Heart left ventricle (tissue), 13 donors: Measurements from ENCODE around the gene PFKFB4.

Experiments
- CTCF ChIP-seq, 12 donors: fragments of 200-600 bp; sonication (generic) in 4 of 12; IDR thresholded peaks; one replicate each; pipeline versions ENCODE4 v1.5.0 to v1.8.0; 2018 to 2022; ENCODE audit warnings: antibody characterized with exemption in 12 of 12, mild to moderate bottlenecking in 5 of 12
- POLR2A ChIP-seq, 2 donors: fragments of 450-650 bp; IDR thresholded peaks; one replicate each; pipeline ENCODE4 v1.6.1; 2017; ENCODE audit warnings: antibody characterized with exemption in 2 of 2, mild to moderate bottlenecking in 2 of 2, moderate library complexity in 2 of 2
- donor health status: ischemic (EF 13 %, LVEDD 7.1; RV severe dilation, severe dysfunction).
- donor health status: DM: no; HTN: yes; CAD: no.
- donor health status: DM: no; HTN: no; CAD: no.
- donor health status: ischemic (EF 25% LVEDD 6.9; RV normal size, moderate dysfunction).
- donor health status: ischemic (EF 25% LVEDD 5.7; RV mildly dilated, moderate dysfunction).
- donor health status: ischemic (EF 35%, LVEDD 5.7; RV mildly dilated, moderate dysfunction).
- donor health status: nonischemic (EF 11% LVEDD 7.7; RV severe dilation, severe dysfunction).
- donor health status: DM: yes; HTN: yes; CAD: no.
- donor health status: PGD.
- donor health status: ischemic (EF 29% LVEDD 5.4; RV normal size, mild dysfunction).
- donor health status: nonischemic (EF 23%, LVEDD 6.1; RV moderate dilation, normal function).

GRCh38 chr3:48575366-48575765 lies 18.8 kb upstream of the PFKFB4 start:
- TF ChIP-seq CTCF (IDR thresholded peaks at IDR 0.05) (no peak), POLR2A (IDR thresholded peaks at IDR 0.05) (no peak)
